Measurements from ENCODE around the gene PTPRC. TPM values are rescaled to one million over a fixed set of nuclear protein-coding genes. Genes with fewer than 3 reads are reported as not detected.

PTPRC gene
- total RNA-seq, 1 experiment from 2014 or later = 0.25 TPM

- no peaks in the 10 kb centered on the region for H3K36me3 Mint-ChIP-seq (ENCODE audit: insufficient read depth, unreplicated experiment)
- no peak overlapping the region for H3K4me3 Mint-ChIP-seq (ENCODE audit: unreplicated experiment)
- no TSS peak for BruUV-seq (replicated peaks)
- Histone ChIP-seq H3K4me3 (ENCODE audit: low read depth, low read length) (no peak overlapping the region), H3K9me3 (no peaks in the 10 kb centered on the region), H3K27me3 (replicated peaks; ENCODE audit: control insufficient read depth, insufficient read depth, low read length) (no peaks in the 10 kb centered on the region), H3K36me3 (ENCODE audit: control insufficient read depth, insufficient read depth, low read length) (no peaks in the 10 kb centered on the region), H3K4me1 (0 out of 2 replicates have a peak, but pooled peaks cover 4% of the 10 kb centered on the region)
- ChIA-PET POLR2A (no interaction called here), CTCF (no interaction called here)
- DNase-seq = no peak
- H3K27me3 Mint-ChIP-seq (ENCODE audit: insufficient read depth, unreplicated experiment) = no peaks in the 10 kb centered on the region
- intact Hi-C loops (cut with micrococcal nuclease; ENCODE audit: unreplicated experiment) = no loop called here
- H3K9me3 Mint-ChIP-seq (ENCODE audit: unreplicated experiment) = no peaks in the 10 kb centered on the region
- H3K27ac Mint-ChIP-seq (ENCODE audit: unreplicated experiment) = no peak overlapping the region
- H3K4me1 Mint-ChIP-seq (ENCODE audit: low read depth, unreplicated experiment) = no peaks in the 10 kb centered on the region
- no peak for TF ChIP-seq CTCF (IDR thresholded peaks at IDR 0.05; ENCODE audit: insufficient read depth in 1 of 2, low read depth in 1 of 2, low read length in 1 of 2, severe bottlenecking in 1 of 2, unreplicated experiment in 1 of 2)
These were observed 32.8 kb upstream of the PTPRC start for GRCh38 chr1:198606020-198606438.

GRCh38 chr1:198607714-198608113 is 31.1 kb upstream of the PTPRC start:
- no peaks in the 10 kb centered on the region for H3K27me3 ChIP-seq (replicated peaks; ENCODE audit: control insufficient read depth, insufficient read depth, low read length)
- no peak for TF ChIP-seq CTCF (IDR thresholded peaks at IDR 0.05; ENCODE audit: insufficient read depth in 1 of 2, low read depth in 1 of 2, low read length in 1 of 2, severe bottlenecking in 1 of 2, unreplicated experiment in 1 of 2)
- no peaks in the 10 kb centered on the region for H3K4me1 ChIP-seq
- no peaks in the 10 kb centered on the region for H3K4me1 Mint-ChIP-seq (ENCODE audit: low read depth, unreplicated experiment)
- no peaks in the 10 kb centered on the region for H3K9me3 ChIP-seq
- H3K27ac Mint-ChIP-seq (ENCODE audit: unreplicated experiment) = no peak overlapping the region
- H3K4me3 Mint-ChIP-seq (ENCODE audit: unreplicated experiment) = no peak overlapping the region
- no peaks in the 10 kb centered on the region for H3K27me3 Mint-ChIP-seq (ENCODE audit: insufficient read depth, unreplicated experiment)
- H3K9me3 Mint-ChIP-seq (ENCODE audit: unreplicated experiment) = no peaks in the 10 kb centered on the region
- H3K4me3 ChIP-seq (ENCODE audit: low read depth, low read length) = no peak overlapping the region
- no peaks in the 10 kb centered on the region for H3K36me3 ChIP-seq (ENCODE audit: control insufficient read depth, insufficient read depth, low read length)
- no peak for DNase-seq
- no TSS peak for BruUV-seq (replicated peaks)
- no peaks in the 10 kb centered on the region for H3K36me3 Mint-ChIP-seq (ENCODE audit: insufficient read depth, unreplicated experiment)
- intact Hi-C loops (cut with micrococcal nuclease; ENCODE audit: unreplicated experiment) = no loop called here
- POLR2A ChIA-PET = no interaction called here
- CTCF ChIA-PET = no interaction called here

GRCh38 chr1:198610362-198610761 is 28.5 kb upstream of the PTPRC start:
- H3K4me1 Mint-ChIP-seq (ENCODE audit: low read depth, unreplicated experiment) = no peaks in the 10 kb centered on the region

More at GRCh38 chr1:198610362-198610761, 28.5 kb upstream of the PTPRC start:
- ChIA-PET POLR2A (no interaction called here), CTCF (interaction anchor here (0.6 kb wide), 1 partner anchor 12 kb away, joined by 3 read pairs; no protein-coding TSS in a partner anchor)
- Mint-ChIP-seq H3K4me3 (ENCODE audit: unreplicated experiment) (no peak overlapping the region), H3K9me3 (ENCODE audit: unreplicated experiment) (no peaks in the 10 kb centered on the region), H3K27ac (ENCODE audit: unreplicated experiment) (no peak overlapping the region), H3K36me3 (ENCODE audit: insufficient read depth, unreplicated experiment) (no peaks in the 10 kb centered on the region), H3K27me3 (ENCODE audit: insufficient read depth, unreplicated experiment) (no peaks in the 10 kb centered on the region)
- Histone ChIP-seq H3K9me3 (no peaks in the 10 kb centered on the region), H3K4me3 (ENCODE audit: low read depth, low read length) (no peak overlapping the region), H3K27me3 (replicated peaks; ENCODE audit: control insufficient read depth, insufficient read depth, low read length) (no peaks in the 10 kb centered on the region), H3K36me3 (ENCODE audit: control insufficient read depth, insufficient read depth, low read length) (no peaks in the 10 kb centered on the region), H3K4me1 (no peaks in the 10 kb centered on the region)
- no peak for TF ChIP-seq CTCF (IDR thresholded peaks at IDR 0.05; ENCODE audit: insufficient read depth in 1 of 2, low read depth in 1 of 2, low read length in 1 of 2, severe bottlenecking in 1 of 2, unreplicated experiment in 1 of 2)
- no TSS peak for BruUV-seq (replicated peaks)
- DNase-seq = no peak
- intact Hi-C loops (cut with micrococcal nuclease; ENCODE audit: unreplicated experiment) = no loop called here
